HG02938 (cell line): Measurements from ENCODE around the gene SLC38A2.
A peak's percentile ranks its signal among the peaks of the same experiment; 100 is the strongest.
"Not testable (repeated sequence)": the region's sequence is repeated elsewhere in the genome, so short reads cannot be mapped to it uniquely, and the experiment has no call there.

Source experiments
- ATAC-seq: cut with Tn5 transposase; IDR thresholded peaks from one replicate; pipeline ENCODE4 v1.9.1; 2021; ENCODE audit warnings: mild to moderate bottlenecking, moderate library complexity; ENCODE audit not compliant: unreplicated experiment

The SLC38A2 gene

GRCh38 chr12:46372544-46373300 is at the start of gene SLC38A2:
SLC38A2 (minus strand) TSS chr12:46372773; CDS start chr12:46371293, 1,480 bp downstream.
- peak; percentile 75 for ATAC-seq

GRCh38 chr12:46419675-46420074 is 47.1 kb upstream of the SLC38A2 start:
- ATAC-seq = no peak

- no peak for ATAC-seq
Observed at GRCh38 chr12:46415552-46415951, 43.0 kb upstream of the SLC38A2 start.

GRCh38 chr12:46414591-46415268 is 42.2 kb upstream of the SLC38A2 start:
- no peak for ATAC-seq

GRCh38 chr12:46413368-46413767 is 40.8 kb upstream of the SLC38A2 start:
- ATAC-seq = no peak

GRCh38 chr12:46412857-46413256 is 40.3 kb upstream of the SLC38A2 start:
- no peak for ATAC-seq

GRCh38 chr12:46410495-46410894 is 37.9 kb upstream of the SLC38A2 start:
- no peak for ATAC-seq

GRCh38 chr12:46409974-46410373 is 37.4 kb upstream of the SLC38A2 start:
- no peak for ATAC-seq

- no peak for ATAC-seq
Observed at GRCh38 chr12:46409342-46409741, 36.8 kb upstream of the SLC38A2 start.

- no peak for ATAC-seq
Observed at GRCh38 chr12:46408441-46408840, 35.9 kb upstream of the SLC38A2 start.

GRCh38 chr12:46407361-46407760 is 34.8 kb upstream of the SLC38A2 start:
- ATAC-seq = no peak

- ATAC-seq = no peak
Observed at GRCh38 chr12:46406352-46407027, 33.9 kb upstream of the SLC38A2 start.

GRCh38 chr12:46404733-46405132 is 32.2 kb upstream of the SLC38A2 start:
- ATAC-seq = no peak

GRCh38 chr12:46404225-46404631 is 31.7 kb upstream of the SLC38A2 start:
- no peak for ATAC-seq

GRCh38 chr12:46403719-46404070 is 31.1 kb upstream of the SLC38A2 start:
- ATAC-seq = no peak

GRCh38 chr12:46402941-46403718 is 30.6 kb upstream of the SLC38A2 start:
- no peak for ATAC-seq

- ATAC-seq = no peak
Observed at GRCh38 chr12:46402451-46402850, 29.9 kb upstream of the SLC38A2 start.

- ATAC-seq = no peak
Observed at GRCh38 chr12:46401662-46402061, 29.1 kb upstream of the SLC38A2 start.

GRCh38 chr12:46400406-46400805 is 27.8 kb upstream of the SLC38A2 start:
- ATAC-seq = no peak

GRCh38 chr12:46399461-46400248 is 27.1 kb upstream of the SLC38A2 start:
- ATAC-seq = not testable (repeated sequence)
